HG03064 (cell line): ENCODE results near the gene LGALS16.
A peak's percentile ranks its signal among the peaks of the same experiment; 100 is the strongest.
"Not testable (repeated sequence)": the region's sequence is repeated elsewhere in the genome, so short reads cannot be mapped to it uniquely, and the experiment has no call there.

Source experiments
- ATAC-seq: cut with Tn5 transposase; IDR thresholded peaks from one replicate; pipeline ENCODE4 v1.9.1; 2021; ENCODE audit warnings: low read depth; ENCODE audit not compliant: unreplicated experiment

LGALS16 gene

DNA sequence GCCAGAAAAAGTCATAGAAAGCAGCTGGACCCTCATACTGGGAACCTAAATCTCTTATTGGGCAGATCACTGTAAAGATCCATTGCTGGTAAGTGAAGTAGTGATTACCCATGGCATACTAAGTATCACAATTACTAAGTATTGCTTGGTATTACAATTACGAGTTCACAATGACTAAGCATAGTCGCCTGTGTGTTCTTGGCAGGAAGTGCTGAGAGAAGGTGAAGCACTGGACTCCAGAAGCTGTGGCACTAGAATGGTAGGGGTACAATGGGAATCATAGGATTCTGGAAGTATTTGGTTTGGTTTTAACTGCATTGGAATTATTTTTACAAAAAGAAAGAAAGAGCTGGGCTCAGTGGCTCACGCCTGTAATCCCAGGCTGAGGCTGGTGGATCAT is 20.3 kb downstream of the LGALS16 start:
- ATAC-seq, result no peak

DNA sequence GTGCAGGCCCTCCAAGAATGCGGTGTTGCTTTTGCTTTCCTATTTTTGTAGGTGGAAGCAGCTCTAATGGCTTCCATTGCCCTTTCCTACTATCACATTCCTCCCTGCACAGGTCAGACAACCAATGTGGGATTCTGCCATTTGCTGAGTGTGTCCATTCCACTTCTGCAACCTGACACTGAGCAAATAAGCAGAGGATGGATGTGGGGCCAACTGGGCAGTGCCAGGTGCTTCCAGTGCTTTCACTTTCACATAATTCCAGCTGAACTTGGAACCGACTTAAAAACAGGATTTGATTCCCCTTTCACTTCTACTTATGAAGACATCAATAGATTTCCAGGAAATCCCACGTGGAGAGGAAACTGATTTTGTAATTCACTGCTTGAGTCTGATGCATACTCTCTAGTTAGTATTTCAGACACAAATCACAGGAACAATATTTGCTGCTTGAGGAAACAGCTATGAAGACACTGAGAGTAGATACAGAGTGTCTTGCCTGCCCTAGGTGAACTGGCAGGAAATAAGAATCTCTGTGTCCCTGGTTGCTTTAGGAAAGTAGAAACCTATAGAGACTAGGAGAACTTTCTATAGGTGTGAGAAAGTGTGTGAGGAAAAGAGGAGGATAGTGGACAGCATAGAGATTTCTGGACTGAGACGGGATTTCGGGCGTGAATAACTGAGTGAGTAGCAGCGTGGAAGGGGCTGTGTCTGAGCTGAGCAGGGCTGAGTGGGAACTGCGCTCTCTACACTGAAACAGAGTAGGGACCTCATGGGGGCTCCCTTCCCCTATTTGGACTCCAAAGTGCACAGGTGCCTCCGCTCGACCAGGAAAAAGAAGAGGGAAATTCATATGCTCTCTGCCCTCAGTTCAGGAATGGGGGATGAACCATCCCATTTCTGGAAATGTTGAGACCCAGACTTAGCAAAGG is 22.5 kb downstream of the LGALS16 start:
- no peak for ATAC-seq

DNA sequence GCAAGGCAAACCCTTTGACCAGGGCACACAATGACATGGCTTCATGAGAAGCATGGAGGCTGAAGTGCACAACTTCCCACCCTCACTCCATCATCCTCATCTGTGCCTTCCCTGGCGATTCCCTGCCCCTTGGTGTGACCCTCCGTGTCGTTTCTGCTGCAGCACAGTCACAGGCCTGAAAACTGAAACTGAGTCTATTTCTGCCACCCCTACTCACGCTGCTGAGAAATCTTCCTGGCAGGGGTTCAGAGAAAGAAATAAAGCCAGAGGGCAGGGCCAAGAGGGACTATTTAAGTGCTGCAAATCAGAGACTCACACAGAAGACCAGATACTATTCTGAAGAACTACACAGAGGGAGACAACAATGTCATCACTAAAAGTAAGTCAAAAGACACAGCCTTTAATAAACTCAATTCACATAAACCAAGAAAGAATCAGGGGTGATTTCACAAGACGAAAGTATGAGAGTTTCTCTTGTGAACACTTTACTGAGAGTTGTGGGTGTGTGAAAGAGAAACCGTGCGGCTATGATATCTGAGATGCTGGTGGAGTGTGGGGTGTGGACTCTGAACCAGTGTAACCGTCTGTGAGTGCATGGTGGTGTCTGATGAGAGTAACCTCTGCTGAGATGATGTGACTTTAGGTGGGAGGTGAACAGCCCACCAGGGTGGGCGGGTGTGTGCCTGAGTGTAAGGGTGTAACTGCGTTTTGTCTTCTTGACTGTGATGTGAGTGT is 23.5 kb downstream of the LGALS16 start:
- ATAC-seq, result peak; percentile 50

DNA sequence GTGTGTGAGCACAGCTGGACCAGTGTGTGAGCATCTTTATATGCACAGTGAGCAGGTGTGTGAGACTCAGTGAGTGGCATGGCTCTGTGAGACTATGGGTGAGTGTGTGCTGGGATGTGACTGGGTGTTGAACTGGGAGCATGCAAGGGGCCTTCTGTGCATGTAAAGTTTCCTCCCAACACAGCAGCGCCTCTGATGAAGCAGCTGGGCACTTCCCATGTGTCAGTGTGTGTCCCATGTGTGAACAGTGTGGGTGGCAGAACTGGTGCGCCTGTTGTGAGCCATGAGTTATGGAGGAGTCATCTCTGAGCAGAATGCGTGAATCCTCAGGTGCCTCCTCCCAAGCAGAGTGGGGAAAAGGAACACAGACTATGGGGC is 24.1 kb downstream of the LGALS16 start:
- ATAC-seq, result peak; percentile 23

DNA sequence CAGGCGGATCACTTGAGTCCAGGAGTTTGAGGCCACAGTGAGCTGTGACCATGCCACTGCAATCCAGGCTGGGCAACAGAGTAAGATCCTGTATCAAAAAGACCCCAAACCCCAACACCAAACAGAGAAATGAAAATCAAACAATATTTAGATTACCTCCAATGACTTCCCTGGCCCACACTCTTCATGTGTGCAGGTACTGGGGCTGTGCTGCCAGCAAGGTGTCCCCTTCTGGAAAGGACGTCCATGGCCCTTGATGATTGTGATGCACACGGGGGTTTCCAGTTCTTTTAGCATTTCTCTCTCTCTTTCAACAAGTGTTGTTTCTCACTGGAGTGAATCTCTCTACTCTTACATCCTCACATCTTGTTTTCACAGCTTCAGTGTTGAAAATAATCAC is 24.9 kb downstream of the LGALS16 start:
- ATAC-seq, result no peak

DNA sequence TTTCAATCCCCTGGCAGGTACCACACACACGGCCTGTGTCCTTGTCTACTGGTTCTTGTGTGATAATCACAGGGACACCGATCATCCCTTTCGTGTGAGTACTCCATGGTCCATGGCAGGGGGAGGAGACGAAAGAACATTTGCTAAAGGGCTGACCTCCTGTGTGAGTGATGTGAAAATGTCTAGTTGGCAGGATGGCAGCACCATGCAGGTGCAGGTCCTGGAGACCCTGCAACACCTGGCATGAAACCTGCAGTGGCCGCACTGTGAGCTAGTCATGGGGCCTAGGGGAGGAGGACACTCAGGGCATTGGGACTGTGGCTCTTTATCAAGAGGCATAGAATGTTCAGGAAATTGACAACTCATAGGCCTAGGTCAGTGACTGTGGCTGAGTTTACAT is 25.7 kb downstream of the LGALS16 start:
- ATAC-seq, result no peak

DNA sequence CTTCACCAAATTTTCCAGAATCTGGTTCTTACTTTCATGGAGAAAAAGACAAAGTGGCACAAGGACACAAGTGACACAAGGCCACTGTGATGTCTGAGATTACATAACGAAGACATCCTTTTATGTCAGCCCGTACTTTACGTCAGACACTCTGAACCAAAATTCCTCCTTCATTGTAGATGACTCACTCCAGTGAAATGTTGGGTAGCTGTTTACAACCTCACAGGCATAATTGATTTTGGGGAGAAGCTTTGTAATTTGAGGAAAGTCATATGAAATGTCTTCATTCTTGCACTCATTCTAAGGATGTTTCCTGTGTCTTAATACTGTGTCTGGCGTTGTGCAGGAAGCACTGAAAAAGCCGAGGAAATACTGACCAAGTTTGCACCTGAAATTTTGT is 28.6 kb downstream of the LGALS16 start:
- no peak for ATAC-seq

DNA sequence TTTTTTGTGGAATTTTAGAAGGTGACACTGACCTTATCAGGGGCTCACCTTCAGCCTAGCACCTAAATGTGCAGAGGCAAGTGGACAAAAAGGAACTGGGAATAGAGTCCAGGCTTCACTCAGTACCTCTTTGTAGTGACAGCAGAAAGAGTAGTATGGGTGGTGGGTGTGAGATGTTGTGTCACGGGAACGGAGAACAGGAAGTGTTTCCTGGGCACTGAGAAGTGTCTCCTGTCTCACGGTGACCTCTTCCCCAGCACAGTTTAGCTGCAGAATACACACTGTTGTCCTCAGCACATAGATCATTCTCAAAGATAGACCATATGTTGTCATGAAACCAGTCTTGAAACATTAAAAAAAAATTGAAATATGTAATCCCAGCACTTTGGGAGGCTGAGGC is 31.0 kb downstream of the LGALS16 start:
- no peak for ATAC-seq

DNA sequence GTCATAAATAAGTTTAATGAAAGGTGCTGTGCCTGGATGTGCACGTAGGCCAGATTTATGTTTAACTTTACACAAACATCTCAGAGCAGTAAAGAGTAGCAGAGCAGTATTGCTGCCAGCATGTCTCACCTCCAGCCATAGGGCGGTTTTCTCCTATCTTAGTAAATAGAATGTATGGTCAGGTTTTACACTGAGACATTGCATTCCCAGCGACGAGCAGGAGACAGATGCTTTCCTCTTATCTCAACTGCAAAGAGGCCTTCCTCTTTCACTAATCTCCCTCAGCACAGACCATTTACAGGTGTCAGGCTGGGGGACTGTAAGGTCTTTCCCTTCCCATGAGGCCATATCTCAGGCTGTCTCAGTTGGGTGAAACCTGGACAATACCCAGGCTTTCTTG is 32.9 kb downstream of the LGALS16 start:
- ATAC-seq, result not testable (repeated sequence)

DNA sequence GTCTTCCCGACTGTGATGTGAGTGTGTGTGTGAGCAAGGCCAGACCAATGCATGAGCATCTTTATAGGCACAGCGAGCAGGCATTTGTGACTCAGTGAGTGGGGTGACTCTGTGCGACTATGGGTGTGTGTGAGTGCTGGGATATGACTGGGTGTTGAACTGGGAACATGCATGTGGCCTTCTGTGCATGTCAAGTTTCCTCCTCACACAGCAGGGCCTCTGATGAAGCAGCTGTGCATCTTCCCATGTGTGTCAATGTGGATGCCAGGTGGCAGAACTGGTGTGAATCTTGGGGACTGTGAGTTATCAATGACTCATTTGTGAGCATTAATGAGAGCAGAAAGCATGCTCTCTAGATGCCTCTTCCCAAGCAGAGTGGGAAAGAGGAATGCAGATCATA is 36.5 kb downstream of the LGALS16 start:
- ATAC-seq, result no peak

DNA sequence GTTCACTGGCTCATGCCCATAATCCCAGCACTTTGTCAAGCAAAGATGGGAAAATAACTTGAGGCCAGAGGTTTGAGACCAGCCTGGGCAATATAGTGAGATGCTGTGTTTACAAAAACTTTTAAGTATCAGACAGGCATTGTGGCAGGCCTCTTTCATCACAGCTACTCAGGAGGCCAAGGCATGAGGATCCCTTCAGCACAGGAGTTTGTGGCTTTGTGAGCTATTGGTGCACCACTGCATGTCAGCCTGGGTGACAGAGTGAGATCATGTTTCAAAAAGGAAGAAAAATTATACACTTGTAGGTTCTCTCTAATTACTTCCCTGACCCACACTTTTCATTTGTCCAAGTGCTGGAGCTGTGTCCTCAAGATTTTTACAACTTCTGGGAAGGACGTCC is 37.1 kb downstream of the LGALS16 start:
- no peak for ATAC-seq

DNA sequence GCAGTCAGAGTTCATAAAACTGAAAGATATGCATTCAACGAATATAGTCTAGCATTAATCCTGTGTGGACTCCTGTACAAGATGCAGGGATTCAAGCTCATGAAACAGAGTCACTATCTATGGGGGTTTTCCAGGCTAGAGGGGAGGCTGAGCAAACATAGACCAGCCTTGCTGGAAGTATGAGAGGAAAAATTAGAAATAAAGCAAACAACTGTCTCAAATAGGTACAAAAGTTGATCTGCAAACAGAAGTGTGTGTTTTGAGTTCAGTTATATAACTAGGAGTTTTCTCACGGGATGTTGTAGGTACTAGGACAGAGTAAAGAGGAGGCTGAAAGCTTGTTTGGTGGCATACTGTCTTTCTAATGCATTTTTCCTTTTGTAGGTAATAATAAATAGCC is 40.0 kb downstream of the LGALS16 start:
- ATAC-seq, result no peak

DNA sequence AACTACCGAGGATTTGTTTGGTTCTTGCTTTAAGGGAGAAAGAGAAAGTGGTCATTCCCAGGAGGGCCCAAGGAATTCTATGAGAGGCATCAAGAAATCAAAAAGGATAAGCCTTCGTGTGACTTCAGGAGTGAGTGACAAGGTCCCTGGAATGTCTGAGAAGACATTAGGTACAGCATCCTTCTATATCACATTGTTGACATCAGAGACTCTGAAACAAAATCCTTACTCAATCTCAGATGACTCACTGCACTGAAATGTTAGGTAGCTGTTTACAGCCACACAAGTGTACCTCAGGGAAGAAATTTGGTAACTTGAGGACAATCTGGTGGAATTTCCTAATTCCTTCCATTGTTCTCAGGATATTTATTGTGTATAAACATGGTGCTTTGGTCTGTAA is 40.7 kb downstream of the LGALS16 start:
- ATAC-seq, result no peak

DNA sequence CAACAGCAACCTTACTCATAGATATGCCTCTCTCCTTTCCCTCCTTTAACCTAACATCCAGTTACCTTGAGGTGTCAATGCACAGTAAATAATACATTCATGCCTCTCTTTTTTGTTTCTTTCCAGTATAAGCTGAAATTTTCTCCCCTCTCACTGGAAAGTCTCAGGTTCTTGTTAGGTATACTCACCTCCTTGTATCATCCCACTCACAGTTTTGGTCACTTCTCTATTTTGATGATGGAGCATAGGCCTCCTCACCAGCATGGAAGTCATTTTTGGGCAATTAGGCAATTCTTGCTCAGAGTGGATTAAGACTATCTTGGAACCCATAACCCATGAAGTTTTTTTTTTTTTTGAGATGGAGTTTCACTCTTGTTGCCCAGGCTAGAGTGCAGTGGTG is 42.8 kb downstream of the LGALS16 start:
- ATAC-seq, result no peak

DNA sequence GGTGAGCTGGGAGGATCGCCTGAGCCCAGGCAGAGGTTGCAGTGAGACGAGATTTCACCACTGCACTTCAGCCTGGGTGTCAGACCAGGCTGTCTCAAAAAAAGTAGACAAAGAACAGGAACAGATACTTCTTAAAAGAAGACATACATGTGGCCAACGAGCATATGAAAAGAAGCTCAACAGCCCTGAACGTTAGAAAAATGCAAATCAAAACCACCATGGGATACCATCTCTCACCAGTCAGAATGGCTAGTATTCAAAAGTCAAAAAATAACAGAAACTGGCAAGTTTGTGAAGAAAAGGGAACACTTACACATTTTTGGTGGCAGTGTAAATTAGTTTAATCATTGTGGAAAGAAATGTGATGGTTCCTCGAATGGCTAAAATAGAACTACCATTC is 45.6 kb downstream of the LGALS16 start:
- no peak for ATAC-seq

DNA sequence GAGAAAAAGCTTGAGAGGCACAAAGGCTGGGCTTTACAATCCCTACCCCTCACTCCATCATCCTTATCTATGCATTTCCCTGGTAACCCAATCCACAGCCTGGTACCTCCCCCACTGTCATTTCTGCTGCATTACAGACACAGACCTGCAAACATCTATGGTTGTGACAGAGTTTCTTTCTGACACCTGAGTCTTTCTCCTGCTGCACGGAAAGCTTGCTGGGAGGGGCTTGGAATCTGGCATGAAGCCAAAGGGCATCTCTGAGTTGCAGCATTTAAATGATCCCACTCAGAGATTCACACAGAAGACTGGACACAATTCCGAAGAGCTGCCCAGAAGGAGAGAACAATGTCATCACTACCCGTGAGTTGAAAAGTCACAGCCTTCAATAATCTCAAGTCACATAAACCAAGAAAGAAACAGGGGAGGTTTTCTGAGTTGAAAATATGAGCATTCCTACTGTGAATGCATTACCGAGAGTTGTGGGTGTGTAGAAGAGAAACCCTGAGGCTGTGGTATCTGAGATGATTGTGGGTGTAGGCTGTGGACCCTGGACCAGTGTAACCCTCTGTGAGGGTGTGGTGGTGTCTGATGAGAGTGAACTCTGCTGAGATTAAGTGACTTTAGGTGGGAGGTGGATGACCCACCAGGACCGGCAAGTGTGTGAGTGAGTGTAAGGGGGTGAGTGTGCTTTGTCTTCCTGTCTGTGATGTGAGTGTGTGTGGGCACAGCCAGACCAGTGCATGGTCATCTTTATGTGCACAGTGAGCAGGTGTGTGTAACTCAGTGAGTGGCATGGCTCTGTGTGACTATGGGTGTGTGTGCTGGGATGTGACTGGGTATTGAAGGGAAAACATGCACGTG is 48.7 kb downstream of the LGALS16 start, which contains the start of gene LGALS14:
Gene LGALS14, plus strand, starts transcription at position 301 of the 864 bp plus-strand sequence. Its CDS starts 48 bp downstream, at position 349.
- ATAC-seq, result no peak

DNA sequence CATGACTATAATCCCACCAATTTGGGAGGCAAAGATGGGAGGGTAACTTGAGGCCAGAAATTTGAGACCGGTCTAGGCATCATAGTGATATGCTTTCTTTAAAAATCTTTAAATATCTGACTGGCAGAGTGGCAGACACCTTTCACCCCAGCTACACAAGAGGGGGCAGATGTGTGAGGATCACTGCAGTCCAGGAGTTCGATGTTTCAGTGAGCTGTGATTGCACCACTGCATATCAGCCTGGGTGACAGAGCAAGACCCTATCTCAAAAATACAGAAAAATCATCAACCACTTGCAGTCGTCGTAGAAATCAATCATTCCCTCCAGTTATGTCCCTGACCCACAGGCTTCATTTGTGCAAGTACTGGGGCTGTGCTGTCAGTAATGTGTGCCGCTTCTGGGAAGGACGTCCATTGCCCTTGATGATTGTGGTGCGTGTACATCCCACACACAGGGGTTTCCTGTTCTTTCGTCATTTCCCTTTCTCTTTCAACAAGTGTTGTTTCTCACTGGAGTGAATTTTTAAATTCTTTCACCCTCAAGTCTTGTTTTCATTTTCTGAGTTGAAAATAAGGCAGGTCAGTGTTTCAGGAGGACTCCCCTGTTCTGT is 50.0 kb downstream of the LGALS16 start:
- ATAC-seq, result no peak

DNA sequence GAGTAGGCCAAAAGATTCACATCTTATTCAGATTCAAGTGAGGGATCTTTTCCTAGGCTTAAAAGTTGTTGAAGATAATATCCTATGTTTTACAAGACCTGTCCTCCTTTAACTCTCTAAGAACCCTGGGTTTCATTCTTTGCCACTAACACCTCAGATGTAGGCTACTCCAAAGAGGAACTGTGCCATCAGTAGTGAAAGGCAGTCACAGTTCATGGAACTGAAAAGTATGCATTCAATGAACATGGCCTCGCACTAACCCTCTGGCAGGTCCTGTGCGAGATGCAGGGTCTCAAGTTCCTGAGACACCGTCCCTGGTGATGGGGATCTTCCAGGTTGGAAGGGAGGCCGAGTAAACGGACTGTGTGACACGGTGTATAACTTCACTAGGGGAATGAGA is 52.9 kb downstream of the LGALS16 start:
- ATAC-seq, result no peak

DNA sequence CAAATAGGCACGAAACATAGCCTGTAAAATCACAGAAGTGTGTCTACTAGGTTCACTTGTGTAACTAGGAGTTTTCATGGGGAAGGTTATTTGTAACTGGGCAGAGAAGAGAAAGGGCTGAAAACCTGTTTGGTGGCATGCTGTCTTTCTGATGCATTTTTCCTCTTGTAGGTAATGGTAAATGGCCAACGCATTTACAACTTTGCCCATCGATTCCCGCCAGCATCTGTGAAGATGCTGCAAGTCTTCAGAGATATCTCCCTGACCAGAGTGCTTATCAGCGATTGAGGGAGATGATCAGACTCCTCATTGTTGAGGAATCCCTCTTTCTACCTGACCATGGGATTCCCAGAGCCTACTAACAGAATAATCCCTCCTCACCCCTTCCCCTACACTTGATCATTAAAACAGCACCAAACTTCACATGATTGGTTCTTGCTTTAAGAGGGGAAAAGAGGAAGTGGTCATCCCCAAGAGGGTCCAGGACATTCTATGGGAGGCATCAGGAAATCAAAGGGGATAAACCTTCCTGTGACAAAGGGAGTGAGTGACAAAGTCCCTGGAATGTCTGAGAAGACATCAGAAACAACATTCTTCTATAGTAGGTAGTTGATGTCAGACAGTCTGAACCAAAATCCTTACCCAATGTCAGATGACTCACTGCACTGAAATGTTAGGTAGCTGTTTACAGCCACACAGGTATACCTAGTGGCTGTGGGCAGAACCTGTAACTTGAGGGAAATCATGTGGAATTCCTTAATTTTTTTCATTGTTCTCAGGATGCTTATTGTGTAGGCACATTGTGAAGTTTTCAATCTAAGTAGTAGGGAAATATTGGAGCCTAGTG is 53.5 kb downstream of the LGALS16 start:
- ATAC-seq, result no peak
